Psoas muscle (tissue), 8 donors: ENCODE results near the gene TENM4. TPM values are rescaled to one million over a fixed set of nuclear protein-coding genes. Genes with fewer than 3 reads are reported as not detected.

Experiments
- ATAC-seq, 4 donors: fragments of 200-7000 bp; cut with Tn5 transposase; one replicate each; pipeline ENCODE4 v1.9.1; 2020; ENCODE audit warnings: moderate library complexity in 3 of 4, mild to moderate bottlenecking in 2 of 4
- DNase-seq, 2 donors: peaks; one replicate each; pipeline ENCODE4 v3.0.0-alpha.2; 2020
- H3K27ac ChIP-seq: fragments of 200-600 bp; one replicate; pipeline ENCODE4 v1.8.0; 2022
- H3K27me3 ChIP-seq, 3 donors: fragments of 200-600 bp in 1 of 3; one replicate each; pipeline versions ENCODE4 v1.6.1 to v1.8.0; 2013 to 2022; ENCODE audit warnings: low read length in 2 of 3, mild to moderate bottlenecking in 2 of 3, moderate library complexity in 1 of 3; ENCODE audit not compliant: insufficient read depth in 3 of 3
- H3K36me3 ChIP-seq, 2 donors: fragments of 200-600 bp in 1 of 2; one replicate each; pipeline versions ENCODE4 v1.6.1 to v1.8.0; 2013 to 2022; ENCODE audit warnings: low read depth in 1 of 2, mild to moderate bottlenecking in 1 of 2, moderate library complexity in 1 of 2; ENCODE audit not compliant: insufficient read depth in 1 of 2
- H3K4me1 ChIP-seq: fragments of 200-600 bp; one replicate; pipeline ENCODE4 v1.8.0; 2022
- H3K4me3 ChIP-seq: fragments of 200-600 bp; one replicate; pipeline ENCODE4 v1.8.0; 2022; ENCODE audit warnings: mild to moderate bottlenecking
- H3K9me3 ChIP-seq: fragments of 200-600 bp; one replicate; pipeline ENCODE4 v1.8.0; 2022
- CTCF ChIP-seq: fragments of 200-600 bp; IDR thresholded peaks from one replicate; pipeline ENCODE4 v1.8.0; 2022; ENCODE audit warnings: antibody characterized with exemption
- WGBS, 3 donors: extraction: QIAGEN DNeasy Blood & Tissue Kit; methylation state at CpG; one replicate each; pipeline versions ENCODE4 v1.1.6 to v1.1.7; 2013; 5-methylcytosine and 5-hydroxymethylcytosine counted together
- intact Hi-C, 2 donors: fragments of 100-400 bp; cut with DNase I; formaldehyde crosslinking; loops; one replicate each; pipeline versions ENCODE4 v1.11.0 to v1.14.2; 2022
- polyA plus RNA-seq, 3 donors: library from polyadenylated mRNA; stranded (reverse); fragments of 200-250 nt; gene quantifications; one replicate each; pipeline ENCODE4 v1.2.3, GENCODE V29; 2013
- total RNA-seq, 4 donors: library from RNA; stranded (reverse); fragmentation: NEBNext Ultra II Directional in 2 of 4; extraction: Animal tissue kit (Norgen Biotek cat#: 25700) in 2 of 4; gene quantifications; one replicate each; pipeline versions ENCODE4 v1.2.1 to v1.2.4, GENCODE V29; 2021 to 2023
- donor health status: healthy with polysubstance abuse.
- donor health status: DM: no; HTN: no; CAD: no; lungs with moderate emphysema.
- donor health status: Bipolar disorder and iron deficiency.
- donor health status: healthy.
- donor health status: DM: yes; HTN: yes; CAD: no.
- donor health status: DM: no; HTN: no; CAD: no.
- donor health status: DM: no; HTN: no; CAD: no.
- donor health status: DM: yes; HTN: yes; CAD: no.

The TENM4 gene
- total and polyA plus RNA-seq, 7 donors, result 0.05 to 1.7 (median 0.48) TPM

GRCh38 chr11:79374727-79375126 lies 66.1 kb downstream of the TENM4 start:
- no peak for ATAC-seq
- Histone ChIP-seq H3K36me3 (no peaks in the 10 kb centered on the region), H3K27me3 (peaks cover 0 to 5% (median 0%) of the 10 kb centered on the region in 3 donors), H3K4me1 (no peaks in the 10 kb centered on the region), H3K9me3 (peaks cover 5% of the 10 kb centered on the region), H3K4me3 (no peak overlapping the region), H3K27ac (no peak overlapping the region)
- no peak for TF ChIP-seq CTCF
- intact Hi-C loops, result no loop called here
- 65 to 78% (median 68%) methylated on average over 7 of the region's 7 CpGs for WGBS, 3 donors
- DNase-seq, result no peak

- ATAC-seq (no peak), DNase-seq (no peak)
- H3K27ac ChIP-seq, result no peak overlapping the region
- no peaks in the 10 kb centered on the region for H3K4me1 ChIP-seq
- H3K27me3 ChIP-seq, result peaks cover 0 to 8% (median 2%) of the 10 kb centered on the region in 3 donors
- intact Hi-C loops, result no loop called here
- 55 to 74% (median 61%) methylated on average over 2 of the region's 2 CpGs for WGBS, 3 donors
- no peak for TF ChIP-seq CTCF
- H3K36me3 ChIP-seq, result no peaks in the 10 kb centered on the region
- no peak overlapping the region for H3K4me3 ChIP-seq
- H3K9me3 ChIP-seq, result no peaks in the 10 kb centered on the region
Observed at GRCh38 chr11:79371724-79372123, 69.1 kb downstream of the TENM4 start.

GRCh38 chr11:79371152-79371551 lies 69.7 kb downstream of the TENM4 start:
- TF ChIP-seq CTCF, result no peak
- H3K9me3 ChIP-seq, result no peaks in the 10 kb centered on the region
- H3K4me3 ChIP-seq, result no peak overlapping the region
- H3K27ac ChIP-seq, result no peak overlapping the region
- ATAC-seq (no peak), DNase-seq (no peak)
- H3K4me1 ChIP-seq, result no peaks in the 10 kb centered on the region
- peaks cover 0 to 8% (median 2%) of the 10 kb centered on the region in 3 donors for H3K27me3 ChIP-seq
- H3K36me3 ChIP-seq, result no peaks in the 10 kb centered on the region
- intact Hi-C loops, result no loop called here
- 52 to 65% (median 58%) methylated on average over 1 of the region's 1 CpG for WGBS, 3 donors

GRCh38 chr11:79369055-79369454 lies 71.8 kb downstream of the TENM4 start:
- no peaks in the 10 kb centered on the region for H3K36me3 ChIP-seq
- H3K27me3 ChIP-seq, result peaks cover 0 to 8% (median 2%) of the 10 kb centered on the region in 3 donors
- H3K4me1 ChIP-seq, result no peaks in the 10 kb centered on the region
- no peak overlapping the region for H3K27ac ChIP-seq
- ATAC-seq, result no peak
- intact Hi-C loops, result no loop called here
- no peak overlapping the region for H3K4me3 ChIP-seq
- H3K9me3 ChIP-seq, result no peaks in the 10 kb centered on the region
- 47 to 63% (median 52%) methylated on average over 5 of the region's 5 CpGs for WGBS, 3 donors
- no peak for TF ChIP-seq CTCF
- no peak for DNase-seq

- ATAC-seq, result no peak
- Histone ChIP-seq H3K4me3 (no peak overlapping the region), H3K9me3 (no peaks in the 10 kb centered on the region), H3K27me3 (peaks cover 0 to 8% (median 2%) of the 10 kb centered on the region in 3 donors), H3K27ac (no peak overlapping the region), H3K4me1 (no peaks in the 10 kb centered on the region), H3K36me3 (no peaks in the 10 kb centered on the region)
- WGBS, 3 donors, result 86 to 89% (median 88%) methylated on average over 4 of the region's 4 CpGs
- no peak for DNase-seq
- intact Hi-C loops, result no loop called here
- TF ChIP-seq CTCF, result no peak
Observed at GRCh38 chr11:79367844-79368243, 73.0 kb downstream of the TENM4 start.
